ENCODE results near the gene LEP. TPM values are rescaled to one million over a fixed set of nuclear protein-coding genes. Genes with fewer than 3 reads are reported as not detected.
"Not testable (repeated sequence)": the region's sequence is repeated elsewhere in the genome, so short reads cannot be mapped to it uniquely, and the experiment has no call there.

Gene LEP
- total and polyA plus RNA-seq, 8 donors: 0.05 to 0.12 TPM; not detected in 6

- TF ChIP-seq POLR2A (IDR thresholded peaks at IDR 0.05) (no peak), POLR2AphosphoS5 (IDR thresholded peaks at IDR 0.05) (no peak), EP300 (IDR thresholded peaks at IDR 0.05) (no peak), CTCF (IDR thresholded peaks at IDR 0.05) (no peak)
- intact Hi-C loops (cut with DNase I; ENCODE audit: low total_unique reads): no loop called here
These were observed 6.5 kb upstream of the LEP start for GRCh38 chr7:128234476-128235026.

GRCh38 chr7:128235471-128235870 is 5.6 kb upstream of the LEP start:
- Histone ChIP-seq H3K9me3 (peaks cover 0 to 23% (median 22%) of the 10 kb centered on the region in 4 donors), H3K27me3 (peaks cover 0 to 11% (median 1%) of the 10 kb centered on the region in 3 donors), H3K4me1 (peaks cover 0 to under 1% (median 0%) of the 10 kb centered on the region in 4 donors), H3K4me3 (no peak overlapping the region), H3K27ac (no peak overlapping the region), H3K36me3 (no peaks in the 10 kb centered on the region)
- intact Hi-C loops (cut with DNase I; ENCODE audit: low total_unique reads): no loop called here
- DNase-seq: no peak
- 49 to 60% (median 56%) methylated on average over 7 of the region's 7 CpGs for WGBS, 5 donors
- no peak for TF ChIP-seq EP300 (IDR thresholded peaks at IDR 0.05)
- no peak for TF ChIP-seq POLR2A (IDR thresholded peaks at IDR 0.05)
- no peak for TF ChIP-seq CTCF (IDR thresholded peaks at IDR 0.05)
- TF ChIP-seq POLR2AphosphoS5 (IDR thresholded peaks at IDR 0.05): no peak

More at GRCh38 chr7:128234476-128235026, 6.5 kb upstream of the LEP start:
- Histone ChIP-seq H3K4me3 (no peak overlapping the region), H3K36me3 (no peaks in the 10 kb centered on the region), H3K9me3 (peaks cover 0 to 15% (median 14%) of the 10 kb centered on the region in 4 donors), H3K27ac (no peak overlapping the region), H3K4me1 (no peaks in the 10 kb centered on the region), H3K27me3 (peaks cover 0 to 7% (median 0%) of the 10 kb centered on the region in 3 donors)
- DNase-seq: no peak
- WGBS, 5 donors: 76 to 85% (median 82%) methylated on average over 9 of the region's 9 CpGs

GRCh38 chr7:128236924-128237586 is 4.0 kb upstream of the LEP start:
- H3K4me3 ChIP-seq: no peak overlapping the region
- peak in 1 of 2 donors; percentile 12 for DNase-seq
- intact Hi-C loops (cut with DNase I; ENCODE audit: low total_unique reads): no loop called here
- peak overlapping the region in 2 of 5 donors; percentile 34 to 50 for H3K27ac ChIP-seq
- peaks cover 0 to 32% (median 29%) of the 10 kb centered on the region in 4 donors for H3K9me3 ChIP-seq
- TF ChIP-seq POLR2AphosphoS5 (IDR thresholded peaks at IDR 0.05): no peak
- H3K4me1 ChIP-seq: peaks cover 0 to 8% (median 0%) of the 10 kb centered on the region in 4 donors
- H3K27me3 ChIP-seq: peaks cover 7 to 24% (median 13%) of the 10 kb centered on the region in 3 donors
- 30 to 43% (median 38%) methylated on average over 1 of the region's 1 CpG for WGBS, 5 donors
- H3K36me3 ChIP-seq: no peaks in the 10 kb centered on the region

GRCh38 chr7:128239146-128239545 is 1.9 kb upstream of the LEP start:
- intact Hi-C loops (cut with DNase I; ENCODE audit: low total_unique reads); DNase-seq; H3K27ac ChIP-seq; H3K36me3 ChIP-seq; H3K4me1 ChIP-seq; H3K4me3 ChIP-seq: not testable (repeated sequence)
- WGBS, 5 donors: 64 to 78% (median 70%) methylated on average over 7 of the region's 7 CpGs
- peaks cover 0 to 32% (median 29%) of the 10 kb centered on the region in 4 donors for H3K9me3 ChIP-seq
- H3K27me3 ChIP-seq: peaks cover 7 to 39% (median 13%) of the 10 kb centered on the region in 3 donors

- H3K36me3 ChIP-seq: no peaks in the 10 kb centered on the region
- peaks cover 0 to 32% (median 29%) of the 10 kb centered on the region in 4 donors for H3K9me3 ChIP-seq
- no peak overlapping the region for H3K27ac ChIP-seq
- DNase-seq: no peak
- H3K4me3 ChIP-seq: no peak overlapping the region
- intact Hi-C loops (cut with DNase I; ENCODE audit: low total_unique reads): no loop called here
- H3K27me3 ChIP-seq: peaks cover 7 to 43% (median 13%) of the 10 kb centered on the region in 3 donors
- TF ChIP-seq POLR2A (IDR thresholded peaks at IDR 0.05) (no peak), EP300 (IDR thresholded peaks at IDR 0.05) (no peak), POLR2AphosphoS5 (IDR thresholded peaks at IDR 0.05) (no peak), CTCF (IDR thresholded peaks at IDR 0.05) (no peak)
- WGBS, 5 donors: 82 to 94% (median 89%) methylated on average over 11 of the region's 11 CpGs
- H3K4me1 ChIP-seq: peaks cover 0 to 8% (median 0%) of the 10 kb centered on the region in 4 donors
These were observed 1.6 kb downstream of the LEP start for GRCh38 chr7:128242661-128243060.
